DMS79 (cell line): ENCODE data around the gene PLD3.

ENCODE experiments used
- DNase-seq: peaks from one replicate; lab custom pipeline; 2025; lab: John Stamatoyannopoulos, UW

PLD3 gene

DNA sequence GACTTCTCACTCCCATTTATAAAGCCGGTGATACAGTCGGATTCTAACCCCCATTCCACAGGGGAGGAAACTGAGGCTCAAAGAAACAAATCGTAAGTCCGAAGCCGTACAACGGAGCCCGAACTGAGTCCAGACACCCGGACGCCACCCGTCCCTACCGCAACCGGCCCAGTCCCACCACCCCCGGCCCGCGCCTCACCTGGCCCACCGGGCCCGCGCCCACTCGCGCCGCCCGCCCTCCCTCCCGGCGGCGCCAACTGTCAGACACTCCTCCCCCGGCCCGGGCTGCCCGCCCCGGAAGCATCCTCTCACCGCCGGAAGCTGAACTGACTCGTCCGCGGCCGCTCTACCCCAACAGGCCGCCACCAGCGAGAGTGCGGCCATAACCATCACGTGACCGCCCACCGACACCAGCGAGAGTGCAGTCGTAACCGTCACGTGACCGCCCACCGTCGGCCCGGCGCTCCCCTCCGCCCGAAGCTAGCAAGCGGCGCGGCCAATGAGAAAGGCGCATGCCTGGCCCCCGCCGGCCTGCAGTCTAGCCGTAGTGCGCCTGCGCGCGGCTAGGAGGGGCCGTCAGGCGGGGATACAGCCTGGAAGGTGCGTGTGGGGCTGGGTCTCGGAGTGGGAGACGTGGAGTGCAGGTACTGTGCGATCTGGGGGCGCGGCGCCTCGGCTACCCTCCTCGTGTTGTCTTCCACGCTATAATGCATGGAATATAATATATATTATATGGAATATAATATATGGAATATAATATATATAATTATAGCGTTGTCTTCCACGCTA lies at the start of gene PLD3, which contains the start of gene C19orf47:
PLD3 (plus strand) TSS at position 571 of the 789 bp plus-strand sequence. CDS start 17,789 bp downstream, outside the sequence.
C19orf47 (minus strand) TSS at position 273 of the 789 bp plus-strand sequence. CDS start 6,540 bp downstream, outside the sequence.
- peak; percentile 98 for DNase-seq

GRCh38 chr19:40300668-40301067 lies 47.8 kb upstream of the PLD3 start:
- DNase-seq = no peak

GRCh38 chr19:40302224-40303011 lies 46.1 kb upstream of the PLD3 start:
- no peak for DNase-seq

GRCh38 chr19:40303765-40304164 lies 44.7 kb upstream of the PLD3 start:
- DNase-seq = no peak

DNA sequence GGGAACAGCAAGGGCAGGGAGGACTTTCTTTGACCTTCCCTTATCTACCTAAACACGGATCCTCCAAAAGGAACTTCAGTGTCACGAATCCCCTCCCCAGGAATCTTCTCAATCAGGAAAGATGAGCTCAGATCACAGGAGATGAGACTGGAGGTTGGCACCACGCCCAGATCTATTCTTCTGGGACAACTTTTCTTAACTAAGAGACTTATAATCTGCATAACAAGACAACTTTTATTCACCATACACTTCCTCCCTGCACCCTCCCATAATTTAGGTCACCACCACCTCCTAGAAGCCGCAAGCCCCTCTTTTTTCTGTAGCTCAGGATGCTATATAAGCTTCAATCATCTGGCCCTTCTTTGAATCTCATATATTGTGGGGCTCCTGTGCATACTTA lies 44.2 kb upstream of the PLD3 start:
- no peak for DNase-seq

GRCh38 chr19:40305403-40305802 lies 43.1 kb upstream of the PLD3 start:
- peak; percentile 41 for DNase-seq

- no peak for DNase-seq
These were observed 38.8 kb upstream of the PLD3 start for GRCh38 chr19:40309666-40310065.

- DNase-seq = no peak
These were observed 36.0 kb upstream of the PLD3 start for GRCh38 chr19:40312533-40312932.

GRCh38 chr19:40313229-40313983 lies 35.1 kb upstream of the PLD3 start:
- no peak for DNase-seq

DNA sequence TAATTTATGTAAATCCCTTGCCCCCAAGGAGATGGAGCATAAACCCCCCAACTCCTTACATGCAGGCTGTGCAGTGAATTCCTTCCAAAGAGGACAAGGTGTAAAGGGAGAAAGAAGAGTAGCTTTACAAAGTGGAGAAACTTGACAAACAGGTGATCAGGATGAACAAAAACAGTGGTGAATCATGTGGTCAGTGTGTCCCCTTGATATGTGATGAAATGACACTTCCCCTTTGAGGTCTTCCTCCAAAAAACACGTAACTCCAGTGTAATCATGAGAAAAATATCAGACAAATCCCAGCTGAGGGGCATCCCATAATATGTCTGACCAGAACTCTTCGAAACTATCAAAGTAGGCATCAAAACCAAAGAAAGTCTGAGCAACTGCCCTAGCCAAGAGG lies 33.8 kb upstream of the PLD3 start:
- DNase-seq = no peak

DNA sequence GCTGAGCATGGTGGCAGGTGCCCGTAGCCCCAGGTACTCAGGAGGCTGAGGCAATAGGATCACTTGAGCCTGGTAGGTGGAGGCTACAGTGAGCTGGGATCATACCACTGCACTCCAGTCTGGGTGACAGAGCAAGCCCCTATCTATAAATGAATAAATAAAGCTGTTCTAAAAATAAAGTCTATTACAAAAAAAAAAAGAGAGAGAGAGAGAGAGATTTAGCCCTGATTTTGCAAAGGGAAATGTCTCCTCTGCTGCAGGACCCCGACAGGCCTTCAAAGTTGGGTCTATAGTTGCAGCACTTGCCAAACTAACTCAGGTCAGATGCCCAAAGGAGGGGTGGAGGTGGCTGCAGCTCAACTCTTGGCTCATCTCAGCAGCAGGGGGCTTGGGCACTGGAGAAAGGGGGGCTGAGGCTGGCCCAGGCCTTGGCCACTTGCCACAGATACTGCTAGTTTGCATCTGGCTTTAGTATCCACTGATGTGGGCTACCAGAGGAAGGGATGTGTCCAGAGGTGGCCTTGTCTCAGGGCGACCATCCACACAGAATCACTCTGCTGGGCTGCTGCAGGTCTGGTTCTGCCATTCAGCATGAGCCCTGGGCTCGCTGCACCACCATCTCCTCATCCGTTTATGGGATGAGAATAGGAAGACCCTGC lies 32.6 kb upstream of the PLD3 start:
- DNase-seq = no peak

GRCh38 chr19:40317338-40317737 lies 31.2 kb upstream of the PLD3 start:
- DNase-seq = no peak

DNA sequence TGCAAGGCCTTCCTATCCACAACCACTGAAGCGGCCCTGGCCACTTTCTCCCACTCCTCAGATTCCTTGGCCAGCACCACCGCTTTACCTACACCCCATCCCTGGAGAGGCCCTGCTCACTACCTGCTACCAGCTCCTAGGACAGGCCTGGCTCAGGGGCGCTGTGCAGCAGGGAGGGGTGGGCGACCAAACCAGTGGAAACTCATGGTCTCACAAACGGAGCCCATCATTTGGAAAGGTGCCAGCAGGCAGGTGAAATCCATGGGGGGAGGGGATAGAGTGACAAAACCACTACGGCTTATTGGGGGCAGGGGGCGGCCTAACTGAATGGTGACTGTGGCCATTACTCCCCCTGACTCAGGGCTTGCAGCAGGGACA lies 27.9 kb upstream of the PLD3 start:
- DNase-seq = no peak

DNA sequence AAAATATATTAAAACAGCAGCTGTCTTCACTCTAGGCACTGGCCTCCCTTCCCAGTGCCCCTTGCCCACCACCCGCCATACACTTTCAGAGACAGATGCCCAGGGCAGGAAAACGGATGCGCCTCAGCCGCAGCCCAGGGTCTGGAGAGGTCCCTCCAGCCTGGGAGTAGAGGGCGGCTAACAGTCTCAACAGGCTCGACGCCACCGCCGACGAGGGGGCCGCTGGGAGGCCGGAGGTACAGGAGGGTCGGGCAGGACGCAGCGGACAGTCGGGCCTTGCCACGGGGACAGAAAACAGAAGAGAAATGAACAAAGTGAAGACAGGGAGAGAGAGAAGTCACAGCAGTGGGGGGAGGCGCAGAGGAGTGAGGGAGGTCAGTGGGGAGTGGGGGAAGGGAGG lies 27.4 kb upstream of the PLD3 start:
- no peak for DNase-seq

DNA sequence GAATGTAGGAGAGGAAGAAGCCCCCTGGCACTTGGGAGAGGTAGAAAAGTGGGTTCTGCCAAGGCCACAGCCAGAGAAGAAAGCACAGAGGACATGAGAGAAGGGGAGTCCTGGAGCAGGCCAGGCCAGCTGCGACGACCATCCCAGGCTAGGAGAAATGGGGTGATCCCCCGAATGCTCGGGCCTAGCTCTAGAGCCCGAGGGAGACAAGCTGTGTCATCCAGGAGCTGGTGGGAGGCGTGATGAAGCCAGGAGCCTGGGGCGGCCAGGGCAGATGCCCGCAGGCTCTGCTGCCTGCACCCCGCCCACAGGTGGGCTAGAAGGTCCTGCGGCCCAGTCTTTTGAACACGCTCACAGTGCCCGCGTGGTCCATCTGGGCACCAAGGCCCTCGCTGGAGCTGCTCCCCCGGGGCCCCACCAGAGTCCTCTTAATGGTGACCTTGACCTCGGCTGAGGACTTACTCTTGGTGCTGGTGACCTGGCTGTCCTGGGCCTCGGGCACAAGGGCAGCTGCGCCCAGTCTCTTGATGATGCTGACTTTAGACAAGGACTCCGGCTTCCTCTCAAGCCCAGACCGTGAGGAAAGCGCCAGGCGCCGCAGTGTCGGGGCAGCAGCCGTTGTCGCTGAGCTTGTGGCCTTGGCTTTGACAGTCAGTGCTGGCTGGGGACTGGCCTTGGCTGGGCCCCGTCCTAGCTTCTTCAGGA lies 26.8 kb upstream of the PLD3 start:
- DNase-seq = no peak

GRCh38 chr19:40322271-40322610 lies 26.3 kb upstream of the PLD3 start:
- DNase-seq = no peak

- no peak for DNase-seq
These were observed 25.4 kb upstream of the PLD3 start for GRCh38 chr19:40322951-40323615.

DNA sequence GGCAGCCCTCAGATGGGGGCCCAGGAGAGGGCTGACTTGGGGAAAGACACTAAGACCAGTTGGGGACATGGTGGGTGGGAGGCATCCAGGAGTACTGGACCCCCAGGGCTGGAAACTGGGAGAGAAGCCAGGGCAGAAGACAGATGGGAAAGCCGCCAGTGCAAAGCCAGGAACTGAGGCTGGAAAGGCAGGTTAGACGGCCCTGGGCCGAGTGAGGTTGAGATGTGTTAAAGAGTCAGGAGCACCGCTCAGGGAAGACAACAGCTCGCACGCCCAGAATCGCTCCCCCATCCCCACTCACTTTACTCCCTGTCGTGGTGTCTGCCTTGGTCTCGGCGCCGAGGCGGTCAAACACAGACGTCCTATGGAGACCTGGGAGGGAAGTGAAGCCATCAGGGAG lies 24.8 kb upstream of the PLD3 start:
- no peak for DNase-seq

- no peak for DNase-seq
These were observed 22.3 kb upstream of the PLD3 start for GRCh38 chr19:40326201-40326600.

- DNase-seq = no peak
These were observed 17.4 kb upstream of the PLD3 start for GRCh38 chr19:40331052-40331451.

GRCh38 chr19:40332669-40333068 lies 15.8 kb upstream of the PLD3 start:
- no peak for DNase-seq
